GM18858 (cell line): ENCODE measurements around the gene UGT1A6.

Source experiments
- ATAC-seq: cut with Tn5 transposase; IDR thresholded peaks from one replicate; pipeline ENCODE4 v1.9.1; 2021; ENCODE audit not compliant: unreplicated experiment

Gene UGT1A6

GRCh38 chr2:233764264-233764663 lies 71.6 kb downstream of the UGT1A6 start:
- ATAC-seq, result no peak

- no peak for ATAC-seq
These were observed 72.1 kb downstream of the UGT1A6 start for GRCh38 chr2:233764761-233765160.

GRCh38 chr2:233766416-233766815 lies 73.7 kb downstream of the UGT1A6 start:
- ATAC-seq, result no peak

GRCh38 chr2:233768076-233768475 lies 75.4 kb downstream of the UGT1A6 start:
- no peak for ATAC-seq

- ATAC-seq, result no peak
These were observed 76.6 kb downstream of the UGT1A6 start for GRCh38 chr2:233769260-233769659.

- no peak for ATAC-seq
These were observed 79.5 kb downstream of the UGT1A6 start for GRCh38 chr2:233772153-233772552.

- ATAC-seq, result no peak
These were observed 79.9 kb downstream of the UGT1A6 start for GRCh38 chr2:233772583-233772982.

GRCh38 chr2:233773854-233774253 lies 81.2 kb downstream of the UGT1A6 start:
- no peak for ATAC-seq

GRCh38 chr2:233775414-233775813 lies 82.7 kb downstream of the UGT1A6 start:
- no peak for ATAC-seq

- ATAC-seq, result no peak
These were observed 85.3 kb downstream of the UGT1A6 start, which contains the start of gene MROH2A for GRCh38 chr2:233778030-233778429. MROH2A (plus strand) TSS chr2:233778330; CDS start chr2:233779359, 1,029 bp downstream.

- no peak for ATAC-seq
These were observed 87.0 kb downstream of the UGT1A6 start for GRCh38 chr2:233779722-233780121.

- no peak for ATAC-seq
These were observed 88.1 kb downstream of the UGT1A6 start for GRCh38 chr2:233780771-233781170.

GRCh38 chr2:233789554-233789953 lies 96.9 kb downstream of the UGT1A6 start:
- ATAC-seq, result no peak

GRCh38 chr2:233791151-233791882 lies 98.6 kb downstream of the UGT1A6 start:
- no peak for ATAC-seq

- ATAC-seq, result no peak
These were observed 99.2 kb downstream of the UGT1A6 start for GRCh38 chr2:233791883-233792329.

- no peak for ATAC-seq
These were observed 100.0 kb downstream of the UGT1A6 start for GRCh38 chr2:233792720-233793119.

- ATAC-seq, result no peak
These were observed 100.9 kb downstream of the UGT1A6 start for GRCh38 chr2:233793465-233794127.

- no peak for ATAC-seq
These were observed 101.5 kb downstream of the UGT1A6 start for GRCh38 chr2:233794128-233794658.

GRCh38 chr2:233795735-233796171 lies 103.1 kb downstream of the UGT1A6 start:
- ATAC-seq, result no peak

GRCh38 chr2:233796254-233796653 lies 103.6 kb downstream of the UGT1A6 start:
- no peak for ATAC-seq

GRCh38 chr2:233798335-233799086 lies 105.8 kb downstream of the UGT1A6 start:
- ATAC-seq, result no peak
